Body of pancreas (tissue), 4 donors: ENCODE data around the gene FAM193B.

ENCODE experiments used
- POLR2A ChIP-seq, 3 donors: fragments of 450-650 bp; IDR thresholded peaks; one replicate each; pipeline ENCODE4 v1.6.1; 2016; ENCODE audit warnings: antibody characterized with exemption in 3 of 3, mild to moderate bottlenecking in 2 of 3
- TF ChIP-seq, protein P1 (sequence below), 7 experiments: fragments of 450-650 bp in 4 of 7; fragments of 200-600 bp in 3 of 7; sonication (generic) in 3 of 7; IDR thresholded peaks; one replicate each; pipeline ENCODE4 v1.5.1; 2016 to 2019; ENCODE audit warnings: antibody characterized with exemption in 7 of 7

DNA sequence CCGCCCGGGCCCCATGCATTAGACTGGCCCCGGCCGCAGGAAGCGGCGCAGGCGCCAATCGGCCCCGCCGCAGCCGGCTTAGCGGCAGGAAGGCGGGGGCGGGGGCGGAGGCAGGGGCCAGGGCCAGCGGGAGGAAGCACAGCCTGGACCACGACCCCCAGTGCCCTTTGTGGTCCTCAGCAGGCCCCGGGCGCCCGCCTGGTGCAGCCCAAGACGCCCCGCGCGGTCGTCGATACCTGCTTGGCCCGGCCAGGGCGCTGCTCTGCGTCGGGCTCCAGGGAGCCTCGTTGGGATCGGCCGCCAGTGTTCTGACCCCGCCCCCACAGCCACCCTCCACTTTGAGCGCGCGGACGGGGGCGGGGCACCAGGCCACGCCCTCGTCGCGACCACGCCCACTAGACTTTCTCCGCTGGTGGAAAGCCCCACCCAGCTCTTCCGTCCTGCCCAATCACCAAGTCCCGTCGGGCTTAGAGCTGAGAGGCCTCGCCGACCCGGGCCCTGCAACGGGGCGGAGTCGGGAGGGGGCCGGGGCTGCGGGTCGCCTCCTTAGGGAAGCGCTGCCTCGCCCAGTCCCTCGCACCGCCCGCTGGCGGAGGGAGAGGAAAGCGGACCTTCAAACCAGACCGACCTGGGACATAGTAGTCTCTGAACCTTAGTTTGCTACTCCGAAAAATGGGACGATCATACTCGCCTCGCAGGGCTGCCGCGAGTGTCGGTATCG is 56.9 kb downstream of the FAM193B start, which contains the start of gene PDLIM7:
- TF ChIP-seq, protein P1, sequence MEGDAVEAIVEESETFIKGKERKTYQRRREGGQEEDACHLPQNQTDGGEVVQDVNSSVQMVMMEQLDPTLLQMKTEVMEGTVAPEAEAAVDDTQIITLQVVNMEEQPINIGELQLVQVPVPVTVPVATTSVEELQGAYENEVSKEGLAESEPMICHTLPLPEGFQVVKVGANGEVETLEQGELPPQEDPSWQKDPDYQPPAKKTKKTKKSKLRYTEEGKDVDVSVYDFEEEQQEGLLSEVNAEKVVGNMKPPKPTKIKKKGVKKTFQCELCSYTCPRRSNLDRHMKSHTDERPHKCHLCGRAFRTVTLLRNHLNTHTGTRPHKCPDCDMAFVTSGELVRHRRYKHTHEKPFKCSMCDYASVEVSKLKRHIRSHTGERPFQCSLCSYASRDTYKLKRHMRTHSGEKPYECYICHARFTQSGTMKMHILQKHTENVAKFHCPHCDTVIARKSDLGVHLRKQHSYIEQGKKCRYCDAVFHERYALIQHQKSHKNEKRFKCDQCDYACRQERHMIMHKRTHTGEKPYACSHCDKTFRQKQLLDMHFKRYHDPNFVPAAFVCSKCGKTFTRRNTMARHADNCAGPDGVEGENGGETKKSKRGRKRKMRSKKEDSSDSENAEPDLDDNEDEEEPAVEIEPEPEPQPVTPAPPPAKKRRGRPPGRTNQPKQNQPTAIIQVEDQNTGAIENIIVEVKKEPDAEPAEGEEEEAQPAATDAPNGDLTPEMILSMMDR (IDR thresholded peaks at IDR 0.05): peak in 4 of 7 experiments; percentile 13 to 31 (median 20)
- peak; percentile 84 to 89 (median 87) for TF ChIP-seq POLR2A (IDR thresholded peaks at IDR 0.05)
